AML-193 (cell line): ENCODE measurements around the gene PIMREG.
"Not testable (repeated sequence)": the region's sequence is repeated elsewhere in the genome, so short reads cannot be mapped to it uniquely, and the experiment has no call there.

Source experiments
- DNase-seq, 2 experiments: peaks; one replicate each; lab custom pipeline; 2025; lab: John Stamatoyannopoulos, UW

Gene PIMREG

DNA sequence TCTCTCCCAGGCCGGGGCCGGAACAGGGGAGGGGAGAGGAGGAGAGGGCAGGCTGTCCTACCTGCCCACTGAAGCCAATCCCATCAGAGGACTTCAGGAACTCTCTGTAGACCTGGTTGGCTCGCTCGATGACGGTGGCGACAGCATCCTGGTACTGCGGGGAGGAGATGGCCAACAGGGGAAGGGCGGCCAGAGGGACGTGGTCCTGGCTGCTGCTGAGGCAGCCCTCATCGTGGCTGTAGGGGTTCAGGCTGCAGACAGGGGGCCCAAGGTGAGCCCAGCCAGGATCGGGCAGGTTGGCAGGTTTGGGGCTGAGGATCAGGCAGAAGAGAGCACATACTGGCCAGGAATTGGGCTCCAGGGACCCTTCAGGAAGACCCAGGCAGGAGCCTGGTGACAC, 34.2 kb downstream of the PIMREG start:
- DNase-seq = no peak

DNA sequence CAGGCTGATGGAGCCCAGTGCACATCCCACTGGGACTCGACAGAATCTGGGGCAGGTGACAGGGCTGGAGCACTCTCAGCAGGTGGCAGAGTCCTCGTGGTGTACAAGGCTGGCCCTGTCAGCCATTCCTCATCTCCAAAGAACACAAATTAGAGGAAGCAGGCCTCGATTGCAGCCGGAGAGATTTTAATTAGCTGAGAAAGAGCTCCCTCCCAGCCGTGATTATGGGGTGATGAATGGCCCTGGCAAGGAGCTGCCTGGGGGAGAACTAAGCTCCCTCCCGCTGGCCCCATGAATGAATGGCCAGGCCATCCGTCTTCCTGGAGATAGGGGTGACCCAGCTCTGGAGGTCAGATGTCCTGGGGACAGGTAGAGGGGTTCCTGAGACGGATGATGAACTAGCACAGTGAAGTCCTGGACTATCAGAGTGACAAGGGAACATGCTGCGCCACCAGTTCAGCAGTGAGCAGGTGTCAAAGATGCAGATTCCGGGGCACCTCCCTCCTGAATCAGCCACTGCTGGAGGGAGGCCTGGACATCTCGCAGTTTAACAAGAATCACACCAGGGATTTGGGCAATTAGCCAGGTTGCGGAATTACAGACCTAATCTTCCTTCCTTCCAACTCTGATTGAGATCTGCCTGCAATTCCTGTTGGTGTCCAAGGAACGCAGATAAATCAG, 35.5 kb downstream of the PIMREG start:
- DNase-seq = no peak

DNA sequence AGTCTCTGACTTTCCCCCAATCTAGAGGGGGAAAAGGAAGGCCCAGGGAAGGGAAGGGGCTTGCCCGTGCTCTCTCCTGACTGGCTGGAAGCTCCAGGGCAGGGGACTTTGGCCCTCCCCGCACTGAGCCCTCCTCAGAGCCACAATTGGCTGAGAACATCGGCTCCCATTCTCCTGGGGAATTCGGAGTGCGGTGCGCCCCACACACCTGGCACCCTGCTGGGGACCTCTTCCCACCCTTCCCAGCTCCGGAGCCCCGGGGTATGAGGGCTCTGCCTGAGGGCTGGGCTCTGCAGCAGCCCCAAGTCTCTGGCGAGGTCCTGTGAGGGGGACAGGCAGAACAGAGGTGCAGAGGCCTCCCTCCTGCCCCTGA, 36.0 kb downstream of the PIMREG start:
- no peak for DNase-seq

DNA sequence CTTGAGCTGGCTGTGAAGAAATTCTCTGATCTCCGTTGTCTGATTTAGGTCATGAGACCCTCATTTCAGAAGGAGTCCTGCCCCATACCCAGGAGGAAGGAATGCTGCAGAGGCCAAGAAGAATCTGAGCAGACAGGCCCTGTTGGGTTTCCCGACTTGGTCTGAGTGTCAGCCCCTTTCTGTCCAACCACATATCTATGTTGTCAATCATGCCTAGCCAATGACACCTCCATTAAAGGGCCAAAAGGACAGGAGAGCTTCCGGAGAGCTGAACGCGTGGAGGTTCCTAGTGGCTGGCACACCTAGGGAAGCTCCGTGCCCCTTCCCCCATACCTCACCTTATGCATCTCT, 37.8 kb downstream of the PIMREG start:
- no peak for DNase-seq

DNA sequence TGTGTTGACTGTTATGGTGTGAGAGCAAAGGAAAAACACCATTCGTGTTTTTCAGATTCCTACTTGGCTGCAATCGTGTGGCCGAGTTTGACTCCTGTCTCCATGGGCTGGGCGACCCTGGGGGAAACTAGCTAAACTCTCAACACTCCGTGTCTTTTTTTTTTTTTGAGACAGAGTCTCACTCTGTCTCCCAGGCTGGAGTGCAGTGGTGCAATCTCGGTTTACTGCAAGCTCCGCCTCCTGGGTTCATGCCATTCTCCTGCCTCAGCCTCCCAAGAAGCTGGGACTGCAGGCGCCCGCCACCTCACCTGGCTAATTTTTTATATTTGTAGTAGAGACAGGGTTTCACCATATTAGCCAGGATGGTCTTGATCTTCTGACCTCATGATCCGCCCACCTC, 38.5 kb downstream of the PIMREG start:
- DNase-seq = not testable (repeated sequence)

DNA sequence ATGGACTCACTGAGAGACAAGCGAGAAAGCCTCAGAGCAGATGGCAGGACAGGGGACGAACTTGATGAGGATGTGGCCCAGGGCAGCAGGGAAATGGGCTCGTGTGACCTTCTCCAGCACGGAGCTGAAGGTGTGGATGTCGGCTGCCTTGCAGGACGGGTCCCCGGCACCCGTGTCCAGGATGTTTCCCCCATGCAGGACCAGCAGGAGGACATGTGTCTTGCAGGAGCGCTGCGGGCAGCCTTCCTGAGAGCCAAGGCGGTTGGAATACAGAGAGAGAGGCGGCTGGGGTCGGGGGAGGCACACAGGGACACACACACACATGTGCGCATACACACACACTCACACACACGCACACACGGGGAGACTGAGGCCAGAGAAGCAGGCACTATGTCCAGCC, 39.3 kb downstream of the PIMREG start:
- DNase-seq = no peak

DNA sequence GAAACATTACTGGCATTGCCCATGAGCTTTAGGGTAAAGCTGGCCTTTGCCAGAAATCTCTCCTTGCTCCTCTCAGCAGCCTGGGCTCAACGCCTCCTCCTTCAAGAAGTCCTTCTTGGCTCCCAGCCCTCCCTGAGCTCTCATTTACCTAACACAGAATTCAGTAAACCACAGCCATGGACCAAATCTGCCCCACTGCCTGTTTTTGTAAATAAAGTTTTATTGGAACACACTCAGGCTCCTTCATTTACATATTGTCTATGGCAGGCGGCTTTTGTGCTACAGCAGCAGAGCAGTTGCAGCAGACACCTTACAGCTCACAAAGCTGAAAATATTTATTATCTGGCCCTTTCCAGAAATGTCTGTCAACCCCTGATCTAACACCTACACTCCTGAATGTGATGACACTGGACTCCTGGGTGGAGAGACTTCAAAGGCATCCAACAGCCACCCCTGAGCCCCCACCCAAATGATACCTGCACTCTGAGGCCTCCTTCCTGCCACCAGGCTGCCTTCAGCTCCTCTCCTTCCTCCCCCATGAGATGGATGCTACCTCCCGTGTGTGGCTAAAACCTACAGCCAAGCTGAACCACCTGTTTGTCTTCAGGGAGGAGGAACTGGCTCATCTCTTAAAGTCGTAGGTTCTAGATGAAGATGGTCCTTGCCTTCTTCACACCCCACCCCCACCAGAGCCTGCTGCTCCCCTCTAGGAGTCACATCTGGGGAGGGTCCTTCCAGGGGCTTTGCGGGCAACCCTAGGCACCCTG, 41.6 kb downstream of the PIMREG start:
- no peak for DNase-seq

DNA sequence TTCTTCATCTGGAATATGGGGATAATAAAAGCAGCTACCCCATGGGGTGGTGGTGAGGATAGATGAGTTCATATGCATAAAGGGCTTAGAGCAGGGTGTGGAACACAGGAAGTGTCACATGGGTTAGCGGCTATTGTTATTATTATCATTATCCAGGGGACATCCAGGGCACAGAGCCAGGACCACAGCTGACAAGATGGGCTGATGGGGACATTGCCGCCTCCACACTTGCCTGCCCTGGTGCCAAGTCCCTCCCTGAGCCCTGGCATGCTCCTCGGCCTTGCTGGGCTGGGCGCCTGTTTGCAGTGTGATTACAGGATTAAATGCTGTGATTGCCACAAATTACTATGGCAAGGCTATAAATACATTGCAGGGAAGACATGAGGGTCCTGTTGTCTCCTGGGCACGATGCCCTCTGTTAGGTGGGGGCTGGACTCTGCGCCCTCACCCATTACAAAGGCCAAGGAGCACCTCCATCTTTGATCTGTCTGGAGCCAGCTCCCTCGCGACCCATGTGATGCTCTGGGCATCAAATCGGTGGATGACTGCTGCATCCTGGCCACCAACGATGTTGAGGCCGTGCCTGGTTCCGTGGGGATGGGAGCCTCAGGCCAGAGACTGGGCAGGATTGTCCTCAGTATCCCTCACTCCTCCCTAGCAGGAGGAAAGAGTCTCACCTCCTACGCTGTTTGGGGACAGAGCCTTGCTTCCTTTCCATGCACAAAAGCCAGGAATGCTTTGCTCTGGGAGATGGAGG, 43.2 kb downstream of the PIMREG start:
- DNase-seq = no peak

DNA sequence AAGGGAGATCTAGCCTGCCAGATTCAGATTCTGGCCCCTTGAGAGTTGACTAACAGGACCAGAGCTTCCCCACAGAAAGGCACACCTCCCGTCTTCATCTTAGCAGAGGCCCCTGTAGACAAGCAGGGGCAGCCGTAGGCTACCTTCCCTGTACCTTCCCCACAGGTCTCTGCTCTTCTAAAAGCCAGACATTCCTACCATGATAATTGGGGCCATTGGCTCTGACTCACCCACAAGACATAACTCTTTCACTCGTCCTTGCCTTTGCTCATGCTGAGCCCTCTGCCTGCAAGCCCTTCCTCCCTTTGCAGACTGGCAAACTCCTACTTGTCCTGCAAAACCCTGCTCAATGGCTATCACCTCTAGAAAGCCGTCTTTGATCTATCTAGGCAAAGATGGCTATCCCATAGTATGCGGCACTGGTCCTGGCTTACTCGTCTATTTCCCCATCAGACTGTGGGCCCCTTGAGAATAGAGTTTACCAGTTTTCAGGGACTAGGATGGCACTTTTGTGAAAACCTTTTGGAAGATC, 43.8 kb downstream of the PIMREG start:
- DNase-seq = no peak

DNA sequence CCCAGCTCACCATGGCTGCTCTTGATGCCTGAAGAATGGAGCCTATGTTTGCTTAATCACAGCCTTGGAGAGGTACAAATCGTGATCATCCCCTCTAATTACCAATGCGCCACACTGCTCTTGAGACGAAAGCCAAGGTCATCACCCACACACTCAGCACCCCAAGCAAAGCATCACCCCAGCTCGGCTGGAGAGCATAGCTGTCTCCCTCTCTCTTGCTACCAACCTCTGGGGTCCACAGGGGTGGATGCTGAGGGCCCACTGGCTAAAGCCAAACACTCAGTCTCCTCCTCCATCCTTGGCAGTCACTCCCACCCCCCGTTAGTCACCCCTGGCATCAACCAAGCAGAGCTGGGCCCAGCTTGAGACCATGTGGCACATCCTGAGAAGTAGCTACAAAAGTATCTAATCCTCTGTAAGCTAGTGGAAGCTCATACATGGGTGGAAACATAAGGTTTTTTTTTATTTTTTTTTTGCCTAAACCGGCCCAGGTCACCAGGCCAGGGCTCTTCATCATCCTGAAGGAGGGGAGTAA, 44.8 kb downstream of the PIMREG start:
- DNase-seq = no peak

DNA sequence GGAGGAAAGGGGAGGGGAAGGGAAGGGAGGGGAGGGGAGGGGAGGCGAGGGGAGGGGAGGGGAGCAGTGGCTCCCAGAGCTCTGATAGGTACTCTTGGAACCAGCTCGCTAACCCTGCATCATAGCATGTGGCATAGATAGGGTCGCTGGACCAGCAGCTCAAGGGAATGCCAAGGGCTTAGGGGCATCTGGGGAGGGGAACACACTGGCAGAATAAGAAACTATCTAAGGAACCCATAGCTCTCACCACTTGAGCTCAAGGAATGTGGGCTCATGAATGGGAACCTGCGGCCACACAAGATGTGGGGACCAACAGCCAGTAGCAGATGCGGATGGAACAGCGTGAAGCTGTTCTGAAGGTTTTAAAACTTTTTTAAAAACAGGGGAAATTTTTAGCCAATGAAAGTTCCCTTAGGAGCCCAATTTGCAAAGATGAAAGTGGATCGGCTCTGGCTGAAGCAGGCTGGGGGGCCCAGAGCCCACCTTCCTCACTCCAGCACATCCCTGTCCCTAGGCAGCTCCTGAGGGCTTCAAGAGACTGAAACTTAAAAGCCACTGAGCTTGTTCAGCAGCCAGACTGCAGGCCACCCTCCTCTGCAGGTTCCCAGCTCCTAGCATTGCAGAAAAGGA, 46.9 kb downstream of the PIMREG start:
- DNase-seq = no peak

DNA sequence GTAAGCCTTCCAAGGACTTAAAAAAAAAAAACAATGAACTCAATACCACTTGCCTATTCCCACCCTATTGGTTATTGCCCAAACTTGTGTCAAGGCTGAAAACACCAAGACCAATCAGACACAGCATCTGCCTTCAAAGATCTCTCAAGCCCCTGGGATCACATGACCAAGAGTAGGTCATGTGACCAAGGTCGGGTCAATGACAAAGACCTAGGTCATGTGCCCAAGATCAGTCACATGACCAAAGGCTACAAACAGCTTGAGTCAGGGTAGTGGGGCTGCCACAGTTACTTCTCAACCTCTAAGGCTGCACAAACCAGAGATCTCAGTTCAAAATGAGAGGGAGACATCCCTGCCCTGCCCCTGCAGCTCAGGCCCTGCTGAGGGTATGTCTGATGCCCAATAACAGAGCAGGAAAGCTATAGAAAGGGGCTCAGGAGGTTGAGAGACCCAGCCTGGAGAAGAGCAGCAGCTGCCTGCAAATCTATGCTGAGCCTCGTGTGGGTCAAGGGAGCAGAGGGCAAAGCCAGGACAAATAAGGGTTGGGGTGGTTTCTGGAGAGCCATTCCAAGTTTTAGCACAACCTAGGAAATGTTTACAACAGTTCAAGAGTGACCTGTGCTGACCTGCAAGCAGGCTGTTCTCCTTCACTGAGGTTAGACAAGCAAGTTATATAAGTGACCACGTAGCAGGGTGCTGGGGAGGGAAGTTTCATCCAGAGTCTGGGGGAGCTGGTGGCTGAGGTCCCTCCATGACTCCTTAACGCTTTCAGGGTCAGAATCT, 48.8 kb downstream of the PIMREG start:
- no peak for DNase-seq

DNA sequence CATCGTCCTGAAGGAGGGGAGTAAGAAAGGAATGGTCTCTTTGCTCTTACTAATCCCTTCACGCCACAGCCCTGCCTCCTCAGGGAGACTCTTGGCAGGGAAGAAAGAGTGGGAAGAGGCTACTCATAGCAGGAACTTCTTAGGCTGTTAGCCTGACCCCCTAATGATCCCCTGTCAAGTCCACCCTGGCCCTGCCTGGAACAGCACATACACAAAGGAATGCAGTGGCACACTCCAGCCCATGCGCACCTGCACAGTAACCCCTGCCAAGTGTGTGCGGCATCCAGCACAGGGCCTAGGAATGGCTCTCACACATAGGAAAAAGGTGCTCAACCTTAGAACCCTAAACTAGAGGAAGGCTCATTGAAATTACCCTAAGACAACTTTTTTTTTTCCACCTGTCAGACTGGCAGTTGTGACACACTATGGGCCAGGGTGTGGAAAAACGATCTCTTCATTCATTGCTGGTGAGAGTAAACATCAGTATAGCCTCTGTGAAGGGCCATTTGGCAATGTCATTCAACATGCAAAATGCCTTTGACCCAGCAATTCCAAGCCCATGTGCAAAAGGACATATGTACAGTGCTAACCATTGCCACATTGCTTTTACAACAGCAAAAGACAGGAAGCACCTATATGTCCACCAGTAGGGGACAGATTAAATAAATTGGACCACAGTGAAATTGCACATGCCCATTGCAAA, 50.1 kb downstream of the PIMREG start:
- DNase-seq = no peak

DNA sequence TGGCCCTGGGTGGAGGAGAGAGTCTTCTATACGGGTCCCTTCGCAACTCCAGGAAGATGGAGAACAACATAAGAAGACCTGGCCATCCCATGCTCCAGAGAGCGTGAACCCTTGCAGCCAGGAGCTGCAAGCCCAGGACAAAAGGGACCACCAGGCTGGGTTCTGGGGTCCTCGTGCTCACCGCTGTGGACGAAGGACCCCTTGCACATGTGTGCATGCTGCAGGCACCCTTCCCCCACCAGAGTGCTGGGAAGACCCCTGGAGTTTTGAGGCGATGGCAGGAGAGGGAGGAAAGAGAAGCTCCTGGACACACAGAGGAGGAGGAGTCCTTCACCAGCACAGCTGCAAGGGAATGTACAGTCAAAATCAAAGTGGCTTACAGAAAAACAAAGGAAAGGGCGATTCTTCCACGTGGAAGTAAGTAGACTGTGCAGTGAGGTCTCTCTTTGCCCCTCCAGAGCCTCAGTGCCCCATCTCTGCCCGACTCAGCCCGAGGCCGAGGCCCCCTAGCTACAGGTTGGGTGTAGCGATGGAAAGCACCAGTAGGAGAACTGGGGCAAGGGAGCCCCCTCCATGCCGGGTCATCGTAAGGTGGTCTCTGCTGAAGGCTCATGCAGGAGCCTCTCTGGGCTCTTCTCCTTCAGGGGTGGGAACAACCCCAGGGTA, 51.3 kb downstream of the PIMREG start:
- DNase-seq = no peak

DNA sequence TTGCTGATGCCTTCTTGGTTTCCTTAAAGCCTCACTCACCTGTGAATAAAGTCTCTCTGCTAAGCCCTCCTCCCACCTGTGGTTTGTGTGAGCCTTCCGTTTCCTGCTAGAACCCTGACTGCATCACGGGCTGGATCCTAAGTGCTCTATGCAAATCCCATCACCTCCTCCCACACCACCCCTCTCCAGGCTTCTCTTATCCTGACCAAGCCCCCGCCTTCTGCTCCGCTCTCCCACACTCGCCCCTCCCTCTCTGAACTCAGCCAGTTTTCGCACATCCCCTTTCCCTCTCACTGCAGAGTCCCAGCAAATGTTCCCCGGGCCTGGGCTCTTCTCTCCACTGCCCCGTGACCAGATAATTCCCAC, 51.8 kb downstream of the PIMREG start:
- no peak for DNase-seq

DNA sequence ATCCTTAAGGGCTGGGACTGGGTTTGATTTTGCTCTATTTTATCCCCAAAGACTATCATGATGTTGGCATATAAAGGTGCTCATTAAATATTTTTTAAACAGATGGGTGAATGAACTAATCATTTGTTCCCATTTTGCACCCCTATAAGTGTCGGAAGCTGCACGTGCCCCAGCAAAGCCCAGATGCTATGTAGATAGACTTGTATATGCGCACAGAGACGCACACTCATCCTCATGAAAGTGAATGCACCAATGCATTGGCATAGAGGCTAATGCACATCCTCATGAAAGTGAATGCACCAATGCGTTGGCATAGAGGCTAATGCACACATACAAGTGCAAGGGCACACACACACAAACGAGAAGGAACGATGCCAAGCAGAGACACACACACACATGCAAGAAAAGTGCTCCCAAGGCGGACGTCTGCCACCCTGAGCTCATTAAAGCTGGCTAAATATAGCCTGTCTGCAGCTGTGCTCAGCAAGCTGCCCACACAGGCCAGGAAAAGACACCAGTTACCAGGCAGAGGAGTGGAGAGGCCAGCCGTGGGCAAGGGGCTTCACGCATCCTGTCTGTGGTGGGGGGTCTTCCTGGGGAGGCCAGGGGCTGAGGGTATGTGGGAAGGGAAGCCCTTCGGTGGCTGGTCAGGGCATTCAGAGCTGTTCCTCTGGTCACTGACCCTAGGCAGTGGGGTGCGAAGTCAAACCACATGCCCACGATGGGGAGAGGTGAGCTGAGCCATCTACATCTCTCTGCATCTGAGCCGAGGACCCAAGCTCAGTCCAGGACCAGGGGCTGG, 52.6 kb downstream of the PIMREG start:
- no peak for DNase-seq

DNA sequence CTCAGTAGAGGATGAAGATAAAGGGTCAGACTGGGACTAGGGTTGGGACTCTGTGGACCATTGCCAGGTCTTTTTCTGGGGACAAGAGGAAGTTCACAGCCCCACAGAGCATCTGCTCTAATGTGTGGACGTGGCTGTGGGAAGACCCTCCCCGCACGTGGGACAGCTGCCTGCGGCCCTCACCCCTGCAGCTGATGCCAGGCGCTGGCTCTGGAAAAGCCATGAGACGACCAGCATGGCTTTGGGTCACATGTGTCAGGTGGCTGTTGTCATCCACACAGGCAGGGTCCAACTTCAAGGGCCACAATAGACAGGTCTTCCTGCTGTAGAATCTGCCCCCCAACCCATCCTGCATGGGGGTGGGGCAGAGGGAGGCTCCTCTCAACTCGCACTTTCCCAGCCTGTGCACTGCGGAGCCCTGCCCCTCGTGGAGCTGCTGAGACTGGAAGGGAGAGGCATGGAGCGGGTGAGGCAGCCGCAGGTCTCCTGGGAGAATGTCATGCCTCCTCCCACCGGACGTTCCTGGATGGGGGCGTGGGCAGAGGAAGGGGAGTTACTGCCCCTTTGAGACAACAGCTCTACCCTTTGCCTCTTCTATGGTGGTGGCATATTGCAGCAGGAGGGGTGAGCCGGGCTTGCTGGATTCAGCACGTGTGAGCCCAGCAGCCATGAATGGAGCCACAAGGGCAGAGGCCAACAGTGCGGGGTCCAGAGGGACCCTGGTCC, 53.4 kb downstream of the PIMREG start:
- DNase-seq = no peak

DNA sequence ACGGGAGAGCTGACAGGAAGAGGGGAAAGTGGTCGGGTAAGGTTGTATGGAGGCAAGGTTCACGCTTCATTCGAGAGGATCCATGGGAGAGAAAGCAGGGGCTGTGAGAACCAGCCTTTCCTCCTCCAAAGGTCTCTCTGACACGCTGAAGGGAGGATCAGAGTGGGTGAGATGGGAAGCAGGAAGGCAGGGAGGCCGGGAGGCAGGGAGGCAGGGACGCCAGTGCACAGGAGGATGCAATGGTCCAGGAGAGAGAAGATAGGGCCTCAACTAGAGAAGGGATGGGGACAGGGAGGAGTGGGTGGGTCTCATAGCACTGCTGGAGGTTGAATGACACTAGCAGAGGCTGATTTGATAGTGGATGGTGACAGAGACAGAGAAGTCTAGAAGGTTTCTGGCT, 54.1 kb downstream of the PIMREG start:
- DNase-seq = no peak
